ENCODE results near the gene RTP3.

The RTP3 gene

DNA sequence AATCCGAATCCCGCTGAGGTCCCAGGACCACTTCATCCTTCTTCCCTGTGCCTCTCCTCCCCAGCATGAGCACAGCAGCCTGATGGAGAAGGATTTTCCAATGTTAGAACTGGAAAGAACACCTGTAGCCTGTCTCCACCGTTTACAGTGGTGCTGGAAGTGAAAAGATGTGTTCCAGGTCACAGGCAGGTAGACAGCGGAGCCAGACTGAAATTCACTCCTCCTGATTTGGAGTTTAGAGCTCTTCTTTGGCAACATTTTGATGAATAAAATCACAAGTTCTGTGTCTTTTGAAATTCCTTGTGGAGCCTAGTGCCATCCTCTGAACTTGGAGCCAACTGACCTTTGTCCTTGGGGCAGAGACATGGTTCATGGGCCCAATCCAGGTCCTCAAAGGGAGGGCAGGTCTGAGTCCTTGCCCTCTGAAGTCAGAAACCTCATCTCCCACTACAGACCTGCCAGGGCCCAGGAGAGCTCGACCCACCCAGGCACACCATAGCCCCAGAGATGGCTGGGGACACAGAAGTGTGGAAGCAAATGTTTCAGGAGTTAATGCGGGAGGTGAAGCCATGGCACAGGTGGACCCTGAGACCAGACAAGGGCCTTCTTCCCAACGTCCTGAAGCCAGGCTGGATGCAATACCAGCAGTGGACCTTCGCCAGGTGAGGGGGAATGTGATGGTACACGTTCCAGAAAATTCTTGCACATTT is at the start of gene RTP3:
Gene RTP3, plus strand, starts transcription at position 421 of the 710 bp plus-strand sequence. Its CDS starts 87 bp downstream, at position 508.
- DNase-seq: no peak

DNA sequence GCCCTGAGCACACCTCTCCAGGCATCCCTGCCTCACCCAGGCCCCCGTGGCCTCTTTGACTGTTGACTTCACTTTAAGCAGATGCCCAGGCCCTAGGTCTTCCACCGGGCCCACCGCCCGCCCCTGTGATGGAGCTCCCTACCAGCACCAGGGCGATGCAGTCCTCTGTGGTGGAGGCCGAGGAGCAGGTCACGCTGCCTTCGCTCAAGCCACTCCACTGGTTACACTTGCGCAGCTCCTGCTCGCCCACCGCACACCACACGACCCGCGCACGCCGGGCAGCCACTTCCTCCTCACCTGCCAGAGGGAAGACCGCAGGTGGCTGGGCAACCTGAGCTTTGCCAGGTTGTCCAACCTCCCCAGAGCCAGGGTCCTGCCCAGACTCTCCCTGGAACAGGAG is 49.1 kb upstream of the RTP3 start:
- DNase-seq: no peak

DNA sequence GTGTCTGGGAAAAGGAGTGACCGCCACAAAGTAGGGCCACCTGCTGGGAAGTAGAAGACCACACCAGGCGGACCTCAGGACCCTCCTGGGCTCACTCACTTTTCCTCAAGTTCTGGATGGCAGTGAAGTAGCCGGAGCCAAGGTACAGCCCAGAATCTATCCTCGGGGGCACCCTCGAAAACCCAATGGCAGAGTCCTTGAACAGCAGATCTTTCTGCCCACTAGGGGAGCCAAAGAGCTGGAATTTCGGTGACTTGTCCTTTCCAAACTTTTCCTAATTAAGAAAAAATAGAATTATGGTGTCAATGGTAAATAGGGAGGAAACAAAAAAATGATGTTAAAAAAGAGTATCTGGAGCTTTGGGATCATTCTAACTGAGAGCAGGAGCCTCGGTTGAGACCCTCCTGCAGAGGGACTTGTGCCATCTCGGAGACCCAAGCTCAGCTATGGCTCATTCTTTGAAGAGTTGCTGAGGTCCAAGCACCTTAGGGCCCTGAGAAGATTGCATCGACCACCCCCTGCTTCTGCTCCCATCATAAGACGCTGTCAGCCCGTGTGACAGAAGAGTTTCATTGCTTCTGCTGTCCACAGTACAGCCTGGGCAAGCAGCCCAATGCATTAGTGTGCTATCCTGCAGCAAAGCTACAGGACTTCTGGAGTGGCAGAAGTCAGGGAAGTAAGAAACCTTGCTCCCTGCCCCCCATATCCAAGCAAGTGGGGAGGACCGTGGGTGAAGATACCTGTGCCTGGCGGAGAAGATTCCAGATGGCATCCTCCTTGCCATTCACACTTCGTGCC is 47.8 kb upstream of the RTP3 start:
- DNase-seq: no peak

DNA sequence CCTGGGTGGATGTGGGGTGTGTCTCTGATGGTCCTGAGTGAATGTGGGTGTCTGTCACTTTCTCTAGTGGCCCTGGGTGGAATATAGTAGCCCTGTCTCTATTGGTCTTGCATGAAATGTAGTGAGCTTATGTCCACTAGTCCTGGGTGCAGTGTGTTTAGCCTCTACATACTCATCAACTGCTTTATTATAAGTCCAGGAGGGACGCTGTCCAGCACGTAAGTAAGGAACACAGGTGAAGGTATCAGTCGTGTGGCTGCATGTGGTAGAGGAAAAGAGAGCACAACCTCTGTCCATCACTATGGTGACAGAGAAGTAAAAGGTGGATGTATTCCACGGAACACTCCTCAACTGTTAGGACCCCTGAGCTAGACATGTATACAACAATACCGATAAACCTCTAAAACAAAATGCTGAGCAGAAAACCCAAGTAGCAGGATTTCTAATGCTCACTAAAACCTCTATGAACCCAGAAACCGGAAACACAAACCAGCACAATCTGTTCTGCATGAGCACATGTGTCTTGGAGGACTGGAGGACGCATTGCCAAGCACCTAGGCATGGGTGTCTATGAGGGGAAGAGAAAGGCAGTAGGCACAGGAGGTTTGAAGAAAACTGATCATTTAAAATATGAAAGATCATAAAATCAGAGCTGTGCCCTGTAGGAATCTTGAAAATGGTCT is 44.1 kb upstream of the RTP3 start:
- DNase-seq: no peak

DNA sequence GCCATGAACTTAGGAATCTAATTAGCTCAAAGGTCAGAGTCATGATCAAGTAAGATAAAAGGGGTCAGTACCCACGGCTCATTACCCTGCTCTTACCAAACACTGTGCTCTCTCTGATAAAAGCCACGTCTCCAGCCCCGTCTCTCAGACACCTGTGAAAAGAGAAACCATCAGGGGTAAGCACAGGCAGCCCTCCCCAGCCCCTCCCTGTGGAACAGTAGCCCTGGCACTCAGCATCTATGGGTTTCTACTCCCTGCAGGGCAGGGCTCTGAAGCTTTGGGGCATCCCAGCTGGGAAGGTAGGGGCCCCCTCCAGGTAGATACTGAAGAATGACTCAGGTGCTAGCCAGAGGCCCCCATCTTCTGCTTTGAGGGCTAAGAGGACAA is 43.6 kb upstream of the RTP3 start:
- no peak for DNase-seq

DNA sequence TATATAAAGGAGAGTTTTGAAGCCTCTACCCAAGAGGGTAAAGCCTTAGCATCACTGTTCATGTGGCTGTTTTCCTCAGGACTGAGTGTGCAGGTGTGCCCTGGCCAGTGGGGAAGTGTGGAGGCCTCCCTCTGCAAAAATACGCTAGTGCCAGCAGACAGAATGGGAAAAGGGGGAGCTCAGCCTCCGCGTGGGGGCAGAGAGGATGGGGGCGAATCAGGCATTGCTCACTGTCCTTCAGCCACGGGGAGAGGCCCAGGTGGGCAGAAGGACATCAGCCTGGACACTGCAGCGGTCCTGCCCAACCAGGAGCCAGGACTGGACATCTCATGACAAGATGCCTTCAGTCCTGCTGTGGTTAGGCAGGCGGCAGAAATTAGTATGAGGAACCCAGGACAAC is 43.2 kb upstream of the RTP3 start:
- no peak for DNase-seq

DNA sequence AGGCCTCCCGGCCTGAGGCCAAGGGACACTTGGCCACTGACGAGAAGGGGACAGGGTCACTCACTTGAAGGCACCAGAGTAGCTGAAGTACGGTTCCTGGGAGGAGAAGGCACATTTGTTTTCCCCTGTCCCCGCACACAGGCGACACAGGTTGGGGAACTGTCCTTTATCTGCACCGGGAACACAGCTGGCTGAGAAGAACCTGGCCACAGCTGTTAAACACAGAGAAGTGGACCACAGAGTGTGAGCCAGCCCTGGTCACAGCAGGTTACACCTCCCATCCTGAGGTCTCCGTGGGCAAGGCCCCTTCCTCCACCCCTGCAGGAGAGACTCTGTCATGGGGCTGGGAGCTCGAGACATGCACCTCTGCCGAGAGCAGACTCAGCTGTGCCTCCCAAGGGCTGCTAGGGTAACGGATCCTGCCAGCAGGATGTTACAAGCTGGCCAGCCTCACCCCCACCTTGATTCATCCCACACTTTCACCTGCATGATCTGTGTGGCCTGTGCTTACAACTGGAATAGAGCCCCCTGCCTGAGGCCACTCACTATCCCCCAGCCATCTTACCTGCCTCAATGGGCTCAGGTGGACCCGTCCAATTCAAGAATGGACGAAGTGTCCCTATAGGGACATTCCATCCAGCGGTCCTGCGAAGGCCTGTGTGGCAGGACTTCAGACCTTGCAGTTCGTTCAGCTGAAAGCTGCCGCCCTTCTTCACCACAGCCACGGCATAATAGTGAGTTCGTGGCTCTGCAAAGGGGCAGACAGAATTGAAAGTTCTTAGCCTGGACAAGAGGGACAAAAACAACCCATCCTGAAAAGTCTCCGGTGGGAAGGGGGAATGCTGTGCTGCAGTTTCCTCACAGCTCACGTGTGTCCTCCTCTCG is 42.3 kb upstream of the RTP3 start:
- no peak for DNase-seq

DNA sequence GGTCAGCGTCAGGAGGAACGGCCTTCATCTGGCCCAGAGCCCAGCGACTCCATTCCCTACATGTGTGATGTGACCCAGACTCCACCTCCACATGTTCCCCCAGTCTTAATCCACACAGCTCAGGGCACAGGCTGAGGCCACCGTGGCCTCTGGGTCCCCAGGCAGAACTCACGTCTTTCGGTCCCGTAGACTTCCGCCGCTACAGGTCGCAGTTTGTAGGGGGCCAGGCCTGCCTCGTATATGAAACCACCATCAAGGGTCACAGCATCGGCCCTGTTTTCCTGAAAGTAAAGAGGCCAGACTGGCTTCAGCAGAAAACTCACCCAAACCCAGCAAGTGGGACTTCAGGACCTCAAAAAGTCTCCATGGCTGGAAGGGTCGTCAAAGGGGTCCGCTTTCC is 41.7 kb upstream of the RTP3 start:
- no peak for DNase-seq

DNA sequence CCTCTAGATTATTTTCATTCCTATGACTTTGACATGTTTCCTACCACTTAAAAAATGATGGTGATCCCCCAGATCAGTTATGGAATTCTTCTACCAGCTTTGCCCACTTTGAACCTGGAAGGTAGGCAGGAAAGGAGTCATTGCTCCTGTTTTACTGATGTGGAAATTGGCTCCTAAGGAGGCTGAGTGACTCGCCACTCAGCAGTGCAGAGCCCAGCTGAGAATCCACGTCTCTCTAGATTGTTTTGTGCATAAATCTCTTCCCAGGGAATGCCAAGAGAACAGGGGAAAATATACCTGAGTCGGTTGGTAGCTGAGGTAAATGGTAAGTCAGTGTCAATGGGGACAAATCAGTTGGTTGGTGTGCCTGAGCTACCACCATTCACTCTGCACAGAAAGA is 37.7 kb upstream of the RTP3 start:
- peak; percentile 16 for DNase-seq

DNA sequence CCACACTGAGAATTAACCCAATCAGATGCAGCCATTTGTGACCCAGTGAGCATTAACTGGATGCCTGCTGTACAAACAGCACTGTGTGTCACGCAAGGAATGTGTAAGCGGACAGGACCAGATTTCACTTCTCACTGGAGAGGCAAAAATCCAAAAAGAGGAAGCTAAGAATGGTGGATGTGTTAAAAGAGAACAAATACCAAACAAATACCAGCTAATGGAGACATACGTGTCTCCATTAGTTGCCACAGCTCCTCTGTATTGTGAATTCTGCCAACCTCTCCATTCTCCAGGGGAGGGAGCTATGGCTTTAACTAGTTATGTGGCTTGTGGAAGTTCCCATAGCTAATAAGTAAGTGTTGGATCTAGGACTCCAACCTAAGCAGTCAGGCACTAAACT is 35.7 kb upstream of the RTP3 start:
- DNase-seq: no peak

DNA sequence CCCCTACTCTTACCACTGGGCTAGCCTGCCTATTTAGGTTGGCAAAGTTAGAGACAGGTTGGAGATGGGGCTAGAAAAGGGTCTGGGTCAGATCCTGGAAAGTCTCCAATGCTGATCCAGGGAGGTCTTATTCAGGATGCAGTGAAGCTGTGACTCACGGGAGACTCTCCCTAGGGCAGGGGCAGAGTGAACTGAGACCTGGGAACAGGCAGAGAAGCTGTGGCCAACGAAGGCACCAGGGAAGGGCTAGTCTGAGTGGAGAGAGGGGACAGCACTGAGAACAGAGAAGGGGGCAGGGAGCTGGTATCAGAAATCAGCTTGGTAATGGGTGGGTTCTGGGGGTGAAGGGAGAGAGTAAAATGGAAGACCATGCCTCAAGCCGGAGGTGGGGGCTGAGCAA is 35.3 kb upstream of the RTP3 start:
- no peak for DNase-seq

DNA sequence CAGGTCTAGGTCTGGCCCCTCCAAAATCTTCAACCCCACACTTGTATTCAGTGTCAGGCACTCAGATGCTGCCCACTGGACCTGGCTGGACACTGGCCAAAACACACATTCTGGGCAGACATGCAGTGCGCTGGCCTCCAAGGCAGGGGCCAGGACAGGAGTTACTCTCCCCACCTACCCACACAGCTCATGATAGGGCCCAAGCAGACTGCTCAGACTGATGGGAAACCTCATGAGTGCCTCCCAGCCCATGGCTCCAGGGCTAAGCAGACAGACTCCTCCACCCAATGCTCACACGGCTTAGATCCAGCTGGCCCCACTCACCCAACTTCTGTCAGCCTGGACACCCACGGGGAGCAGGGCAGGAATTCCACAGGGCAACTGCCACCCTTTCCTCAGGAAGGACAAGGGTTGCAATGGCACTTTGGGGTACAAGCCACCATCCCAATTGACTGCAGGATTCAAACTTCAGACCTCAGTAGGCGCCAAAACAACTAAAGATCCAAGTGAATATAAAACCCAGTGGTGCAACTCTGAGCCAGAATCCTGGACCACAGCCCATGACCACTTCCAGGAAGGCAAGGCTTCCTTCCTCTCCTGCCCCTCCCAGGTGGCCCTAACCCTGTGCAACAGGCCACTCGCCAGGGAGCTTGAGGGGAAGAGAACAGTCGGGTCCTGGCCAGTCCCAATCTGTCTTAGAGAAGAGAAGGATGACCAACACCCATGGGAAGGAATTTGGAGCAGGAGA is 34.5 kb upstream of the RTP3 start:
- no peak for DNase-seq

DNA sequence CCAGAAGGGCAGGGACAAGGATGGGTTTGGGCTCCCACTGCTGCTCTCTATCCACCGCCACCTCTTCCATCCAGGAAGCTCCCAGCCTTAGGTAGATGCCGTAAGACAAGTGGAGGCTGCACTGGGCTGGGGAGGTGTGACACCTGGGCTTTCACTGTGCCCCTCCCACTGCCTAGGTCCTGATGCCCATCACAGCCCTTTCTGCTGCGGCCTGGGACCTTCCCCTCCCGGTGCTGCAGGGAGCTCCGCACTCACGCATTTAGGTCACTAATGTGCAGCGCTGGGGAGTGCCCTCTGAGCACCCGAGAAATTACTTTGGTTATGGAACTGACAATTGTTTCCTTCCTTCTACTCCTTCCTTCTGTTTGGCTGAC is 33.9 kb upstream of the RTP3 start:
- no peak for DNase-seq

DNA sequence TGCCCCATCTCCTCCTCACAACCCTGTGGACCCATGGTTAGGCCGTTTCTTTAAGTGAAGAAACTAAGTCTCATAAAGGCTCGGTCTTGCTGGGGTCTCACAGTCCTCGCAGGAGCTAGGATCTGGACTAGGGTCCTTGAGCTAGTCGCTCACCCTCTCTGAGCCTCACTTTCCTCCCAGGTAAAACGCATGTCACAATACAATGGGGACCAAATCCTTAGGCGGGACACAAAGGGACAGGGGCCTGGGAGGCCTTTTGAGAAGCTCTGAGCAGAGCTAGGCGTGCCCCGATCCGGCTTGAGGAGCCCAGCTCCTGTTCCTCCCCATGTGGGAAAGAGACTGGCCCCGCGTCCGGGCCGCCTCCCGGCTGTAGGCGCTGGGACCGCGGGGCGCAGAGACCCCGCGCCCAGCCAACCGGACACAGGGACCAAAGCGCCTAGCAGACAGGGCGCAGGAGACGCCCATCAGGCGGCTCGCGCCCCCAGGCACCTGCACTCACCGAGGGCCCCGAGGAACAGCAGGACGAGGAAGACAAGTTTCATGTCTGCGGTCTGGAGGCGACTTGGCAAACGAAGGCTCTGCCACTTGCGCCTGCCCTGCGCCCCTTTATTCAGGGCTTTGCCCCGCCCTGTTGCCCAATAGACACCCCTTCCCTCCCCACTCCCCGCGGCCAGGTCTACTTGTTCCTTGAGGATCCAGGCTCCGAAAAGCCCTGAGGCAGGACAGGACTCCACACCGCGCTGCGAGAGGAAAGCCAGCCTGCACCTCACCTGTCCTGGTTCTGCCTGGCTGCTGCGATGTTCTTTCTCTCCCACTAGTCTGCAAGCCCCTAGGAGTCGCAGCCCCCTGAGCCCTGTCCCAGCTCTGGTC is 33.2 kb upstream of the RTP3 start, which contains the start of gene LTF:
Gene LTF, minus strand, starts transcription at position 580 of the 870 bp plus-strand sequence. Its CDS starts 38 bp downstream, at position 542.
- no peak for DNase-seq

DNA sequence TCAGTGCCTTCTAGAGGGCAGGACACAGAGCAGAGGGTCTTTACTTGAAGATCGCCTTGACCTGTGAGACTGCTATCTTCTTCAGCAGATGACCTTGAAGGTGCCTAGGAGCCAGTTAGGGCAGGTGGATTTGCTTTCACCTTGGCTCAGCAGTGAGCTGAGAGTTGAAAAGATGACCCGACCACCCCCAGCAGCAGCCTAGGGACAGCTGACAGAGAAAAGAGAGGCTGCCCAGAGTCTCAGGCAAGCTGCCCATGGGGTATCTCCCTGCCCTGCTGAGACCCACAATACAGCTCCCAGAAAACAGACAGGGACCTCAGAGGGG is 32.6 kb upstream of the RTP3 start:
- DNase-seq: no peak

DNA sequence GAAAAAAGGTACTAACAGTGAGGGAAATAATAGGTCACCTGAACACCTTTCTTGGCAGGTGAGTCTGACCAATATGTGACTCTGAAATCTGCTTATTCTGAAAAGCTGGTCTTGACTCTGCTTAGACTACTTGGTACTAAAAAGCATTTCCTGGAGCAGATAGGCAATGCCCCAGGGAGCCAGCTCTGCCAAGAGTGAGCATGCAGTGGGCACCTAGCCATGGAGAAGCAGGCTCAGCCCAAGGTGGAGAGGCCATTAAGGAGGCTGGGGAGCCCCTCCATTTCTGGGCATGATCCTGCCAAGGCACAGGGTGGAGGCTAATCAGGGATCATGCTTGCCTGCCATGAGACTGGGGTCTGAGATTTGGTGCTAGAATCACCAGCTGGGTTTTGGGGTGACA is 31.5 kb upstream of the RTP3 start:
- no peak for DNase-seq

DNA sequence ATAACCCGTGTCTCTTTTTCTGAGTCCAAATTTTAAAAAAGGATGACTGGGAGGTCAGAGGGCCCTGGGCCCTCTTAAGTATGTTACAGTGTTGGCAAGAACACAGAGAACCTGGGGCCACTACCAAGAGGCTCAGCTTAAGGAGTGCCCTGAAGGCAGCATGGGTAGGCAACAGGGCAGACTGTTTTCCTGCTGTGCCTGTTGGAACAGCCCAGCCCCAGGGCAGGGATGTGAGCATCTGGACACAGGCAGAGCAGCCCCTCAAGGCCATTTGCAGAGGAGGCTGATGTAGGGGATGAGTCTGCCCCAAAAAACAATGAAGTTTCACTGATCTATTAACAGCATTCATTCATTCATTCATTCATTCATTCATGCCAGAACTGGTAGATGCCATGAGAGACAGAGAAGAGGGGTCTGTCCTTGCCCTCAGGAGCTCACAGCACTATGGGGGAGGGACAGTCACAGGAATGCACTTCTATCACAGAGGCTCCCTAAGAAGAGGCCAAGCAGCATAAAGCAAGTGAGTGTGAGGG is 30.8 kb upstream of the RTP3 start:
- DNase-seq: no peak

DNA sequence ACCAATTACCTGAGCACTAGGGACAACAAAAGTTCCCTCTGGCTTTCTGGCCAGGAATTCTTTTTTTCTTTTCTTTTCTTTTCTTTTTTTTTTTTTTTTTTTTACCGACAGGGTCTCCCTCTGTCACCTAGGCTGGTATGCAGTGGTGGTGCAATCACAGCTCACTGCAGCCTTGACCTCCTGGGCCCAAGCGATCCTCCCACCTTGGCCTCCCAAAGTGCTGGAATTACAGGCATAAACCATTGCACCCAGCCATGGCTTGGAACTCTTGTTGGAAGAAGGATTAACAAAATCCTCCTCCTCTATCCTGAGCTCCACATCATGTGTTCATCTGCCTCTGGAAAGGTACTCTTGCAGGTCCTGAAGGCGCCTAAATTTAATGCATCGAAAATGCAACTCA is 30.2 kb upstream of the RTP3 start:
- DNase-seq: no peak

DNA sequence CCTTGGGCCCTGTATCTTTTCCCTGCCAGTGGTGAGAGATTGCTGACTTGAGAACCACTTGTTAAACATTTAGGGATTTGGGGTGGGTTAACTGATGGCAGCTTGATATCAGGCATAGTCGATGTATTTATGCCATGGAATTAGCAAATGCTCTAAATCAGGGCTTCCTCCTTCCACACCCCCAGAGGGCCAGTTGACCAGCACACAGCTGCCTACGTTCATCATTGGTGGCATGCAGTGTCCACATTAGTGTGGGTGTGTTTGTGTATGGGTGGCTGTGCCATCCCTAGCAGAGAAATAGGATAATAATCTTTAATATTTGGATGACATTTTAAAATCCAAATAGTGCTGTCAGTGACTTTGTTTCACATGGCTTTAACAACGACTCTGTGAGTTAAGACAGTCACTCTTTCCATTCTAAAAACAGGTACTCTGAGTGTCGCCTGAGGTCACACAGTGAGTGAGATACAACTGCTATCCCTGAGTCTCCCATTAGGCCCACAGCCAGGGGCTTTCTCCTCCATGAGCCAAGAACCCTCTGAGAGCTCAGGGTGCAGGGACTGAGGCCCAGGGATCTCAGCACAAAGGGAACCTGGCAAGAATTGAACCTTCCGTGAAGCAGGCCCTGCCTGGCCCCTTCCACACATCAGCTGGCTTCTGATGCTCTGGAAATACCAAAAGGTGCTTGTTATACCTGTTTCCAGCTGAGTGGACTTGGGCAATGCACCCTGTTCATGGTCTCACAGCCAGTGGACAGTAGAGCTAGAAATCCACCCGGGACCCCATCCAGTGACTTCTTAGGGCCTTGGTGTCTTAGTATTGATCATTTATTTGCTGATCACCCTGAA is 28.8 kb upstream of the RTP3 start:
- DNase-seq: peak; percentile 9

Data from activated effector memory CD4-positive, alpha-beta T cell treated with anti-CD3 and anti-CD28 coated beads, Interleukin-2, amount 50 U/mL, for 16 hours (primary cell).